ENCODE data around the gene PLSCR1.

The PLSCR1 gene

DNA sequence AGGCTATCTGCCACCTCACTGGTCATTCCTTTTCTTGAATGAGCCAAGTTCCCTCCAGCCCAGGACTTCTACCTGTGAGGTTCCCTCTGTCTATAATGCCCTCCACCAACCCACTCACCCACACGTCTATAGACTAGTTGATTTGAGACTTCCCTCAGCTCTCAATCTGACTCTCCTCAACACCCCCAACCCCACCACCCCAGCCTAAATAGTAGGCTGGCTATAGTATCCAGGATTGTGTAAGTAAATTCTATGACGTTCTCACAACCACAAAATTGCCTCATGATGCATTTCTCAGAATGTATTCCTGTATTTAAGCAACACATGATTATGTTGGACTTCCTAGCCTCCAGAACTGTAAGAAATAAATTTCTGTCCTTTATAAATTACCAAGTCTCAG, 2.2 kb downstream of the PLSCR1 start:
- DNase-seq, result no peak
- H3K4me3 ChIP-seq (ENCODE audit: low read depth, low read length), result no peak overlapping the region
- no peak for TF ChIP-seq CTCF (IDR thresholded peaks at IDR 0.05; ENCODE audit: low read depth, low read length)
- no peaks in the 10 kb centered on the region for H3K27me3 ChIP-seq (ENCODE audit: insufficient read depth, low read depth, severe bottlenecking)
- H3K27ac ChIP-seq, result no peak overlapping the region
- peaks cover 3% of the 10 kb centered on the region for H3K9me3 ChIP-seq (ENCODE audit: severe bottlenecking)
- H3K36me3 ChIP-seq, result no peaks in the 10 kb centered on the region; the same call in none of the 2 replicates

- TF ChIP-seq CTCF (IDR thresholded peaks at IDR 0.05; ENCODE audit: low read depth, low read length), result no peak
- no peak overlapping the region for H3K27ac ChIP-seq
- DNase-seq, result no peak
- peaks cover 3% of the 10 kb centered on the region for H3K9me3 ChIP-seq (ENCODE audit: severe bottlenecking)
- H3K27me3 ChIP-seq (ENCODE audit: insufficient read depth, low read depth, severe bottlenecking), result no peaks in the 10 kb centered on the region
- H3K4me3 ChIP-seq (ENCODE audit: low read depth, low read length), result no peak overlapping the region
- H3K36me3 ChIP-seq, result no peaks in the 10 kb centered on the region; the same call in none of the 2 replicates
These were observed 3.4 kb downstream of the PLSCR1 start for GRCh38 chr3:146540978-146541377.

DNA sequence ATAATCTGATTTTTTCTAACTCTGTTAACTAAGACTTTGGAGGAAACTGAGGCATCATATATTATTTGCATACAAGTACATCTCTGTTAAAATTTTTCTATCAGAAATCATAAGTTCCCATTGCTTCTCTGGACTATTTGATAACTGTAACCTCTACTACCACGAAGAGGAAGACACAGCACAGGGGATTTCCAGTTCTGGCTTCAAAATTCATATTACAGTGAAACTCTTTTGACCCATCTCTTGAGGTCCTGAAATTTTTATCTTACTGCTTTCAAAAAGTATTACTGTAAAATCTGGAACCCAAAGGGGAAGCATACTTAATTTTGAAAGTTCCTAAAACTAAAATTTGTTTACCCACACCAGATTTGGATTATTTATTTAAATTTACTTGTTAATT, 4.2 kb downstream of the PLSCR1 start:
- no peak overlapping the region for H3K27ac ChIP-seq
- H3K36me3 ChIP-seq, result no peaks in the 10 kb centered on the region; the same call in none of the 2 replicates
- peaks cover 3% of the 10 kb centered on the region for H3K9me3 ChIP-seq (ENCODE audit: severe bottlenecking)
- no peak overlapping the region for H3K4me3 ChIP-seq (ENCODE audit: low read depth, low read length)
- TF ChIP-seq CTCF (IDR thresholded peaks at IDR 0.05; ENCODE audit: low read depth, low read length), result no peak
- H3K27me3 ChIP-seq (ENCODE audit: insufficient read depth, low read depth, severe bottlenecking), result no peaks in the 10 kb centered on the region
- DNase-seq, result no peak

DNA sequence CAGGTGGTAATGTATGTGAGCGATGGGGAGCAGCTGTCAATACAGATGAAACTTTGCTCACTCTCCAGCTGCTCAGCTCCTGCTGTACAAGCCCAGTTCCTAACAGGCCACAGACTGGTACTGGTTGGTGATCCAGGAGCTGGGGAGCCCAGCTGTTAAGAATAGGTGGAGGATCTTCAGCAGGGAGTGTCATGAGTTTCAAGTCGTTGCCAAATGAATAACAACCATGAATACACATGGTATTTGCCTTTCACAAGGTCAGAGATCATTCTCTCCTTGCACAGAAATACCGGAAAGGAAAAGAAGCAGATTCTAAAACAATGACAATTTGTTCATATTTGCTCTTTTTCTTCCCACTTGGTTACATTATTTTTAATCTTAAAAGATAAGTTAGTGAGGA, 5.1 kb downstream of the PLSCR1 start:
- Histone ChIP-seq H3K9me3 (ENCODE audit: severe bottlenecking) (peaks cover 3% of the 10 kb centered on the region), H3K27me3 (ENCODE audit: insufficient read depth, low read depth, severe bottlenecking) (no peaks in the 10 kb centered on the region), H3K4me3 (ENCODE audit: low read depth, low read length) (no peak overlapping the region), H3K36me3 (no peaks in the 10 kb centered on the region; the same call in none of the 2 replicates), H3K27ac (no peak overlapping the region)
- DNase-seq, result no peak
- no peak for TF ChIP-seq CTCF (IDR thresholded peaks at IDR 0.05; ENCODE audit: low read depth, low read length)

DNA sequence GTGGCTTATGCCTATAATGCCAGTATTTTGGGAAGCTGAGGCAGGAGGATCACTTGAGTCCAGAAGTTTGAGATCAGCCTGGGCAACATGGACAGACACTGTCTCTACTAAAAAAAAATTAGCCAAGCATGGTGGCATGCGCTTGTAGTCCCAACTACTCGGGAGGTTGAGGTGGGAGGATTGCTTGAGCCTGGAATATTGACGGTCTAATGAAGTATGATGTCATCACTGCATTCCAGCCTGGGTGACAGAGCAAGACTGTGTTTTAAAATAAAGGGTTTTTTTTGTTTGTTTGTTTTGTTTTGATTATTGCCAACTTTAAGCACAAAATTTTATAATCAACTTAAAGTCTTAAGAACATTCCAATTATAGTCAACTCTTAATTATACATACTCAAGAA, 6.8 kb downstream of the PLSCR1 start:
- no peak for DNase-seq
- Histone ChIP-seq H3K9me3 (ENCODE audit: severe bottlenecking) (peaks cover 3% of the 10 kb centered on the region), H3K36me3 (no peaks in the 10 kb centered on the region; the same call in 1 of the 2 replicates), H3K4me3 (ENCODE audit: low read depth, low read length) (no peak overlapping the region), H3K27me3 (ENCODE audit: insufficient read depth, low read depth, severe bottlenecking) (no peaks in the 10 kb centered on the region), H3K27ac (no peak overlapping the region)
- TF ChIP-seq CTCF (IDR thresholded peaks at IDR 0.05; ENCODE audit: low read depth, low read length), result no peak

GRCh38 chr3:146536681-146537080, 7.7 kb downstream of the PLSCR1 start:
- no peak for DNase-seq
- no peak overlapping the region for H3K27ac ChIP-seq
- H3K9me3 ChIP-seq (ENCODE audit: severe bottlenecking), result peaks cover 3% of the 10 kb centered on the region
- no peak overlapping the region for H3K4me3 ChIP-seq (ENCODE audit: low read depth, low read length)
- H3K36me3 ChIP-seq, result no peaks in the 10 kb centered on the region; the same call in none of the 2 replicates
- H3K27me3 ChIP-seq (ENCODE audit: insufficient read depth, low read depth, severe bottlenecking), result no peaks in the 10 kb centered on the region
- TF ChIP-seq CTCF (IDR thresholded peaks at IDR 0.05; ENCODE audit: low read depth, low read length), result no peak

Measured in WERI-Rb-1 (cell line).